COR-L47 (cell line): Measurements from ENCODE around the gene FITM1.
A peak's percentile ranks its signal among the peaks of the same experiment; 100 is the strongest.

Source experiments
- DNase-seq: peaks from one replicate; lab custom pipeline; 2025; lab: John Stamatoyannopoulos, UW

The FITM1 gene

DNA sequence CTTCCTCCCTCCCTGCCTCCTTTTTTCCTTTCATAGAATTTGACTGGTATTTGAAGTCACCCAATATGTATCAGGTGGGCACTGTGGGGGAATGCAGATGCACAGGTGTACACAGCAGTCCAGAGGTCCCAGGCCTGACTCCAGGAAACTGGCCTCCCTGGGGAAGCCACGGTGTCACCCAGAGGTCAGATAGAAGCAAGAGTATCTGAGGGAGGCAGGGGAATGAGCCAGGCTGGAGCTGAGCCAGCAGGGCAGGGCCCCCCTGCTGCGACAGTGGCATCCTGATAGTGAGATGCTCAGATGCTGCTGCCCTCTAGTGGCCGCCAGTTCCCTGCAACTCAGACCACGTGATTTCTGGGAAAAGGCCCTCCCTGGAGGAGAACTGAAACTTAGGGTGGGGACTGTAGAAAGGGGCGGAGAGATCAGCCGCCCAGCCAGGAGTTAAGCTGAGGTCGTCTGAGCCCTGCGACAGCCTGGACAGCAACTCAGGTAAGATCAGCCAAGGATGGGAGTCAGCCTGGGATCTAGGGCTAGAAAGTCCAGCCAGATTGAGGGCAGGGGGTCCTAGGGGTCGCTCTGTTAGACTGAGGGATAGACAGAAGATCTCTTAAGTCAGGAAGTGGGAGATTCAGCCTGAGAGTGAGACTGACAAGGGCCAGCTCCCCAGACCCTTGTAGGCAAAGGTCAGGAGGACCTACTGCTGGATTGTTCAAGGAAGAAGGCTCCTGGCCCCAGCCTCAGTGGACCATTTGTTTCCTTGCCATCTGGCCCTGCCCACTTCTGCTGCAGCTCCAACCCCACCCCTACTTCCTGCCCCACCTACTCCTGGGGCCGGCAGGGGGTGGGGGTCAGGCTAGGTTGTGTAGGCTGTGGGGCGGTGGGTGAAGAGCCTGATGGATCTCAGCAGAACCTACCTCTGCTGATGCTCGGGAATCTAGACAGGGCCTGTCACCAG lies 30.7 kb downstream of the FITM1 start, which contains the start of gene IRF9:
TSS of gene IRF9 (plus strand) at position 416 of the 955 bp plus-strand sequence. CDS start 880 bp downstream, outside the sequence.
- DNase-seq, result peak; percentile 94

DNA sequence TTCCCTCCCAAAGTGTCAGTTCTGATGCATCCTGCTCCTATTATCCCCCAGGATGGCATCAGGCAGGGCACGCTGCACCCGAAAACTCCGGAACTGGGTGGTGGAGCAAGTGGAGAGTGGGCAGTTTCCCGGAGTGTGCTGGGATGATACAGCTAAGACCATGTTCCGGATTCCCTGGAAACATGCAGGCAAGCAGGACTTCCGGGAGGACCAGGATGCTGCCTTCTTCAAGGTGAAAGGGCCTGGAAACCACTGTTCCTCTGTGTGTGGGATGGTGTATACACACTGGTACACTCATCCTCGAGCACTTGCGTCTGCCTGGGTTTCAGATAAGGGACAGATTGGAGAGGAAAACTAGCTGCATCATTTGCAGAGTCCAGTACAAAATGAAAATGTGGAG lies 31.6 kb downstream of the FITM1 start:
- no peak for DNase-seq

DNA sequence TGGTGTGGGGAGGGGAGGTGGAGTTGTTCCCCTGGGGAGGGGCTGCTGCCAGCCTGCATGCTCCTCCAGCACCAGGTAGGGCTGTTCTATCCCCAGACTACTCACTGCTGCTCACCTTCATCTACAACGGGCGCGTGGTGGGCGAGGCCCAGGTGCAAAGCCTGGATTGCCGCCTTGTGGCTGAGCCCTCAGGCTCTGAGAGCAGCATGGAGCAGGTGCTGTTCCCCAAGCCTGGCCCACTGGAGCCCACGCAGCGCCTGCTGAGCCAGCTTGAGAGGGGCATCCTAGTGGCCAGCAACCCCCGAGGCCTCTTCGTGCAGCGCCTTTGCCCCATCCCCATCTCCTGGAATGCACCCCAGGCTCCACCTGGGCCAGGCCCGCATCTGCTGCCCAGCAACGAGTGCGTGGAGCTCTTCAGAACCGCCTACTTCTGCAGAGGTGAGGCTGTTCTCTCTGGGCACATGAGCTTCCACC lies 34.1 kb downstream of the FITM1 start:
- no peak for DNase-seq

DNA sequence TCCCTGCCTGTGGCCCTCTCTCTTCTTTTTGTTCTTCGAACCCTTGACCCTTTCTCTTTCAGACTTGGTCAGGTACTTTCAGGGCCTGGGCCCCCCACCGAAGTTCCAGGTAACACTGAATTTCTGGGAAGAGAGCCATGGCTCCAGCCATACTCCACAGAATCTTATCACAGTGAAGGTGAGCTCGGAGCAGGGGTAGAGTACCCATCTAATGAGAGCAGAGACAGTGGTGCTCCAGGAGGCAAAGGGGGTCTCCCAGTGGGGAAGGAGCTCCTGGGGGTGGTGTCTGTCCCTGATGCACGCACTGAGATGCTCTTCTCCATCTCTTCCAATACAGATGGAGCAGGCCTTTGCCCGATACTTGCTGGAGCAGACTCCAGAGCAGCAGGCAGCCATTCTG lies 35.3 kb downstream of the FITM1 start:
- DNase-seq, result no peak

DNA sequence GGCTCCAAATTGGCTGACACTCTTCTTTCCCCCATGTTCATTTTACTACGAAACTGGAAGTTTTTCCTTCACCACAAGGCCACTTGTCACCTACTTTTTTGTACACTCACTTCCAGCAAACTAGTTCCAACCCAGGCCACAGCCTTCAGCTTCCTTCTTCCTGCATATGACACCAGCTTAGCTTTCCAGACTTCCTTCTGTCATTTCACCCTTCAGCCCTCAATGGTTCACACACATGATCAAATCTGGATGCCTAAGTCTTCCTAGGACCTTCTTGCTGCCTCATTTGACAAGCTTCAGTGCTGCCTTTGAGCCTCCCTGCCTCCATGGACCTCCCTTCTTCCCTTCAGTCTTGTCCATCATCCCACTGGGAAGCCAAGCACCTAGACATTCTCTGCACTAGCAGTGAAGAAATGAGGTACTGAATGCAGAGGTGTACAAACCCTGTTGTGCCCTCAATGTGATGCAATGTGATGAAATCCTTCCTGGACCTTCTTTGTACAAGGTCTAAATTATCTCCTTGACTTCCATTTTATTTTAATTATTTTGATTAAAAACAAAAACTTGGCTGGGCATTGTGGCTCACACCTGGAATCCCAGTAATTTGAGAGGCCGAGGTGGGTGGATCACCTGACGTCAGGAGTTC lies 37.1 kb downstream of the FITM1 start:
- no peak for DNase-seq

DNA sequence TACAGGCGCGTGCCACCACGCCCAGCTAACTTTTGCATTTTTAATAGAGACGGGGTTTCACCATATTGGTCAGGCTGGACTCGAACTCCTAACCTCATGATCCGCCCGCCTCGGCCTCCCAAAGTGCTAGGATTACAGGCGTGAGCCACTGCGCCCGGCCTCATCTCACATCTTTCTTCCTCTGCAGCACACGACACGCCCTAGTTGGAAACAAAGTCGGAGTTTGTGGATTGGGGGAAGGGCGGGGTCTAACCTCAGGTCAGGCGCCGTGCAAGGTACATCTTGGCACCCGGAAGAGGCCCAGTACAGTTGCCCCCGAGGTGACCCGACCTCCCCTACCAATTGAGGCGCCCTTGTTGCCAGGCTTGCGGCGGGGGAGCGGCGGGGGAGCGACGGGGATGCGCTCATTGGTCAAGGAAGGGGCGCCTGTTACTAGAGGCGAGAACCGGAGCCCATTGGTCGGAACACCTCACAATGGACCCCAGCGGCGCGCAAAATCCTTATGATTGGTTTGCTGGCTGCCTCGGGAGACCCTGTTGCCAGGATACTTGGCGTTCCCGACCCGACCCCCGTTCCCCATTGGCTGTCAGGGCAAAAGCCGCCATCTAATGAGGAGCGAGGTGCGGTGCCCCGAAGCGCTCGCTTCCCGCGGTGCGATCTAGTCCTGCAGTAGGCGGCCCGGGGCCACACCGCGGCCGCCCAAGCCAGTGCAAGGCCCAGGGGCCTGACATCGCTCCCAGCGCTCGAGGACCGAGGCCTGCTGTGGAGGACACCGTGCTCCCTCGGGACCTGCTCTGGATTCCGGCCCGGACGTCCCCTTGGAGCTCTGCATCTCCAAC lies 41.2 kb downstream of the FITM1 start, which contains the start of gene REC8:
TSS of gene REC8 (plus strand) at position 659 of the 839 bp plus-strand sequence. CDS start 473 bp downstream, outside the sequence.
- DNase-seq, result peak; percentile 99

DNA sequence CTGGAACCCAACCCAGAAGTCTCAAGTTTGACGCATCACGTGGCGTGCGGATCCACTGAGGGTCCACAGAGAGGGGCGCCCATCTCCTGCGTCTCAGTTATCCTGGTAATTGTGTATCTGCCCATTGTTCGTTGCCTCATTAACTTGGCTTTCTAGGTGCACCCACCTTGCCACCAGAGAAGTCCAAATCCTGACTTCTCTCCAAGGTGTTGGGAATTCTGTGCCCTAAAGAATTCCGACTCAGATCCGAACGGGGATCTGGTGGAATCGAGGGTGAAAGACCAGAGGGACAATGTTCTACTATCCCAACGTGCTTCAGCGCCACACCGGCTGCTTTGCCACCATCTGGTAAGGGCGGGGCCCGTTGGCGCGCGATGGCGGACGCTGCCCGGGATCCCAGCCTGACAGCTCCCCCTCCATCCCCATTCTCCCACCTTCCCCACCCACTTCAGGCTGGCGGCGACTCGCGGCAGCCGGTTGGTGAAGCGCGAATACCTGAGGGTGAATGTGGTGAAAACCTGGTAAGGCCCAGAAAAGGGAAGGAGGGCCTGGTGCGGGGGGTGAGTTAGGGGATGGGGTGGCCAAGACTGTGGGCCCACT lies 41.9 kb downstream of the FITM1 start:
- DNase-seq, result peak; percentile 50

DNA sequence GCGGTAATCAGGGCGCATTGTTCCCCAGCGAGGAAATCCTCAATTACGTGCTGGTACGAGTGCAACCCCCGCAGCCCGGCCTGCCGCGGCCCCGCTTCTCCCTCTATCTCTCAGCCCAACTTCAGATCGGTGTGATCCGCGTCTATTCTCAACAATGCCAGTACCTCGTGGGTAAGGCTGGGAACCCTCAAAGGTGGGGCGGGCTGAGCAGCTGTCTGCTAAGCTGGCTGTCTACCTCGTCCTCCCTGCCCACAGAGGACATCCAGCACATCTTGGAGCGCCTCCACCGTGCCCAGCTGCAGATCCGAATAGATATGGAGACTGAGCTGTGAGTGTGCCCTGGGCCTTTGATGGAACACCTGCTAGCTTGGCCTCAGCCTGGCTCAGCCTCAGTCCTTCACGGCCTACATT lies 42.4 kb downstream of the FITM1 start:
- peak; percentile 18 for DNase-seq

DNA sequence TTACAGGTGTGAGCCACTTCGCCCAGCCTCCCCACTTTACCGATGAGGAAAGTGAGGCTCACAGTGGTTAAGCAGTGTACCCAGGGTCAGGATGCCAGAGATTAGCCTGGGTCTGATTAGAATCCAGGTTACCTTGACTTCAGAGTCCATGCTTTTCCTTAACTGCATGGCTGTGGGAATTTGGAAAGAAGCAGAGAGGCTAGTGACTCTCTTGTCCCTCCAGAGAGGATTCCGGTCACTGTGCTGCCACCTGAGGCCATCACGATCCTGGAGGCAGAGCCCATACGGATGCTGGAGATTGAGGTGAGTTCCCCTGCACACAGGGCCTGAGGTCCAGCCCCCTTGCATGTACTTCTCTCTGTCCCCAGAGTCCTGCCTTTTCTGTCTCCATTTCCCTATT lies 46.1 kb downstream of the FITM1 start:
- no peak for DNase-seq

DNA sequence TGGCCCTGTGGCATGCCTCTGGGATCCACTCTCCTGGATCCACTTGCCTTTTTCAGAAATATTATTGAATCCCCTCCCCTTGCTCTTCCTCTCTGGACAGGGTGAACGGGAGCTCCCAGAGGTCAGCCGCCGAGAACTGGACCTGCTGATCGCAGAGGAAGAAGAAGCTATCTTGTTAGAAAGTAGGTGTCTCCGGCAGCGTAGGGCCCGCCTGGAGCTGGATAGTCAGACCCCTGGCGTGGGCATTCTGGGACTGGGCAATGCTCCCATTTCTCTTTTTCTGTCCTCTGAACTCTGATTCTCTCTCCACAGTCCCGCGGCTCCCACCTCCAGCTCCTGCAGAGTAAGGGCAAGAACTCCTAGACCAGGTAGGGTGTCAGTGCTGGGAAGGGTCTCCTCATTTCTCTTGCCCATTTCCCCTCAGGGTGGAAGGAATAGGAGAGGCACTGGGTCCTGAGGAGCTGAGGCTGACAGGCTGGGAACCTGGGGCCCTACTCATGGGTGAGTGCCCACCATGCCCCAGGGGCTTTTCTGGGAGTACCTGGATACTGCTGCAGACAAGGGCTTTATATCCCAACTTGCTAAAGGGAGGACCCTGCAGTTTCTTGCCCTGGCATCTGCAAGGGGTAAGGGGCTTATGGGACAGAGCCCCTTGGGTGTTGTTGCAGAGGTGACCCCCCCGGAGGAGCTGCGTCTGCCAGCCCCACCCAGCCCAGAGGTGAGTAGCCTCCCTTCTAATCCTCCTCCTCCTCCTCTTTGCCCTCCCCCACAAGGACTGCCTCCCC lies 46.8 kb downstream of the FITM1 start:
- no peak for DNase-seq

DNA sequence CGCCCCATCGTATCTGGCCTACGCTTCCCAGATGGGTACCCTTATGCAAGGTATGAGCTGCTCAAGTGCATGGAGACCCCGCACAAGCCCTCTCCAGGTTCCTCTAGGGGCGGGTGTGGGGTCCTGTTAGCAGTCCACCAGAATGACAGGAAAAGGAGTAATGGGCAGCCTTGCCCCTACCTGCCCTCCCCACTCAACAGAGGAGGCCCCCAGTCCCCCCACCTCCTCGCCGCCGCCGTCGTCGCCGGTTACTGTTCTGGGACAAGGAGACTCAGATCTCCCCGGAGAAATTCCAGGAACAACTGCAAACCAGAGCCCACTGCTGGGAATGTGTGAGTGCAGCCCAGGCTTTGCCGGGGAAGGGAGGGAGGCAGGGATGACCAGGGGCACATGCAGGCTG lies 47.4 kb downstream of the FITM1 start:
- no peak for DNase-seq

DNA sequence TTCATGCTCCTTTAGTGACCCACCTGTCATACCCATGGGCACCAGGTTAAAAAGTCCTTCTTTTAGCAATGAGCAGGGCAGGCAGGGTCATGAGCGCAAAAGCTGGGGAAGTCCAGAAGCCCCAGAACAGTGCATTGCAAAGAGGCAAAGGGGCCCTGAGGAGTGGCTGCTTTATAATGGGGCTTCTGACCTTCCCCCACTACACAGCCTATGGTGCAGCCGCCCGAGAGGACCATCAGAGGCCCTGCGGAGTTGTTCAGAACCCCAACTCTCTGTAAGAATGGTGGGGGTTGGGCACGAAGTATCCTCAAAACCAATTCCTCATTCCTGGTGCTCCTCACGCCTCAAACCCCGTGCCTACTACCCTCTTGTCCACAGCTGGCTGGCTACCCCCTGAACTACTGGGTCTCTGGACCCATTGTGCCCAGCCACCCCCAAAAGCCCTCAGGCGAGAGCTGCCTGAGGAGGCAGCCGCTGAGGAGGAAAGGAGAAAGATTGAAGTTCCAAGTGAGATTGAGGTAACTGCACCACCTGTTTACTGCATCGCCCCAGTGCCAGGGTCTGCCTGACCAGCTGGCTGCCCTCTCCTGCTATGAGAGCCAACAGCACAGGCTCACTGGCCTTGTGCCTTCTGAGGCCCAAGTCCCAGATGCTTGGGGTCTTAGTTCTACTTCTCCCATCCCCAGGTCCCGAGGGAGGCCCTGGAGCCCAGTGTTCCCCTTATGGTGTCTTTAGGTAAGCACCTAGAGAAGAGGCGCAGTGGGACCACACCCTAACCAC lies 48.1 kb downstream of the FITM1 start:
- no peak for DNase-seq

DNA sequence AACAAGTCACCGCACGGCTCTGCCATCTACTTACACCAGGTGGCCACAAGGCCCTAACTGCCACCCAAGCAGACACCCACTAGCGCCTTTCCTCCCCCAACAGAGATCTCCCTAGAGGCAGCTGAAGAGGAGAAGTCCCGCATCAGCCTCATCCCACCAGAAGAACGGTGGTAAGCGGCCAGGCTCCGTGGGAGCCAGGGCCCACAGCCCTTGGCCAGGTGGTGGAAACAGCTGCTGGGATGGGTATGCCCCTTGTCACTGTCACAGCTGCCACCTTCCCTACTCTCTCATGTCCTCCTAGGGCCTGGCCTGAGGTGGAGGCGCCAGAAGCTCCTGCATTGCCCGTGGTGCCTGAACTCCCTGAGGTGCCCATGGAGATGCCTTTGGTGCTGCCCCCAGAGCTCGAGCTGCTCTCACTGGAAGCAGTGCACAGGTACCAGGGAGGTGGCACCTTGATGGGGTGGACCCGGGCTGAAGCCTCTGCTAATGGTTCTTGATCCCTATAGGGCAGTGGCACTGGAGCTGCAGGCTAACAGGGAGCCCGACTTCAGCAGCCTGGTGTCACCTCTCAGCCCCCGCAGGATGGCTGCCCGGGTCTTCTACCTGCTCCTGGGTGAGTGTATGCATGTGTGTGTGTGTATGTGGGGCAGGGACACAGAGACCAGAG lies 49.0 kb downstream of the FITM1 start:
- DNase-seq, result no peak

DNA sequence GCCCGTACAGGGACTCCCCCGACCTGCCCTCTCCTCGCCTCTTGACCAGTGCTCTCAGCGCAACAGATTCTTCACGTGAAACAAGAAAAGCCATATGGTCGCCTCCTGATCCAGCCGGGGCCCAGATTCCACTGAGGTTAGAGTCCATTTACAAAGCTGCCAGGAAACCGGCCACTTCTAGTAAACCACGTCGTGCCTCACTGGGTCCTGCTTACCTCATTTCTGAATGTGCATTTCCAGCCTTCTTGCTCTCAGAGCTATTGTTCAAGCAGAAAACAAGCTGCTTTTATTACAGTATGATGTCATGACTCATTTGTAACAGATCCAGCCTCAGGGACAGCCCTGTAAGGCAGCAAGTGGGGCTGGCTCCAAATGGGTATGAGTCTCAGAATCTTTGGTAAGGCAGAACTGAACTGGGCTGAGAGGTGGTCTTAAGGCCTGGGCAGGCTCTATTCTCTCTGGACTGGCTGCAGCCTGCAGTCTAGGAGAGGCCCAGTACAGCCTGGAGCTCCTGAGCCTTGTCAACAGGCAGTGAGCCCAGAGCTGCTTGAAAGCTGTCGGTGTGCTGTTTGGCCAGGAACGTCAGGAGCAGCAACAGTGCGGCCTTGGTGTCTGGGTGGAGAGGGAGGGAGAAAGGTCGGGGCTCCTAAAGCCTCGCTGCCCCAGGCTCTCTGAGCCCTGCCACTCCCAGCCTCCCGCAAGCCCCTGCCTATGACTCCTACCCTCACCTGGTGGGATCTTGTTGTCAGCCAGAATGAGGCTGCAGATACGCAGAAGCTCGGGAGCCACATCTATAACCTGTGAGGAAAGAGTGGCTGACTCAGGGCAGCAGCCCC lies 49.7 kb downstream of the FITM1 start:
- DNase-seq, result no peak

DNA sequence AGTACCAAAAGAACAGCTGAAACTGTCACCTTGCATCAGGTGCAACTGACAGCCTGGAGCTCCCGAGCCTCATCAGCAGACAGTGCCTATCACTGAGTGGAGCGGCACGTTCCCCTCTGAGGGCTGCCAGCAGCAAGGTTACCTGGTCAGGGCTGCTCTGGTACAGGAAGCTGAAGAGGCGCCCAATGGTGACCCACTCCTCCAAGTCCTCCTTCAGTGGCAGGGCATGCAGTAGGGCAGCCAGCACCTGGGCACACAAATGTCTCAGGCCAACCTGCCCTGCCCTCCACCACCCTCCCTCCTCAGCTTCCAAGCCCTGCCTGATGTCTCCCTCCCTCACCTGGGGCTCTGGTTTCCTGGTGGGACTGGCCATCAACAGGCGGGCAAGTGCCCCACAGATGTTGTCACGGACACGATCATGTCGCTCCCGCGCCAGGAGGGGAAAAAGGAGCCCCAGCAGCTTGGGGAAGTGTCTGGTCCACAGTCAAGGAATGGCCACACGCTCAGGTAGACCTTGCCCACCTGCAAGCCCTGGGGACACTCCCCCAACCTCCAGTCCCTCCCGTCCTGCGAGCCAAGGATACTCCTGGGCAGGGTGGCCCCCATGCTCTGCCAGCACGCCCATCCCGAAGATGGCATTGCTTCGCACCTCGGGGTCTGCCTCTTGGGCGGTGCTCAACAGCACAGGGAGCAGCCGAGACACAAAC lies 51.1 kb downstream of the FITM1 start:
- no peak for DNase-seq
